Liver (tissue), 9 donors: ENCODE measurements around the gene TIMMDC1. TPM values are rescaled to one million over a fixed set of nuclear protein-coding genes. Genes with fewer than 3 reads are reported as not detected.

Experiments used
- DNase-seq: peaks from one replicate; pipeline ENCODE4 v3.0.0-alpha.2; 2017; ENCODE audit warnings: low spot score
- H3K27ac ChIP-seq, 2 donors: one replicate each; pipeline ENCODE4 v1.7.0; 2013; ENCODE audit warnings: inconsistent platforms in 2 of 2, low read length in 2 of 2, control low read depth in 1 of 2, low read depth in 1 of 2, mild to moderate bottlenecking in 1 of 2
- H3K27me3 ChIP-seq, 4 donors: one replicate each; pipeline versions ENCODE4 v1.6.1 to v1.7.0; 2013; ENCODE audit warnings: low read length in 3 of 4, inconsistent platforms in 1 of 4, mild to moderate bottlenecking in 1 of 4, moderate library complexity in 1 of 4; ENCODE audit not compliant: control insufficient read depth in 4 of 4, insufficient read depth in 4 of 4
- H3K36me3 ChIP-seq, 4 donors: one replicate each; pipeline versions ENCODE4 v1.6.1 to v1.7.0; 2013; ENCODE audit warnings: low read length in 3 of 4, mild to moderate bottlenecking in 3 of 4, low read depth in 1 of 4, moderate library complexity in 1 of 4; ENCODE audit not compliant: control insufficient read depth in 4 of 4, insufficient read depth in 3 of 4
- H3K4me1 ChIP-seq, 4 donors: one replicate each; pipeline versions ENCODE4 v1.6.1 to v1.7.0; 2013; ENCODE audit warnings: low read length in 3 of 4, mild to moderate bottlenecking in 3 of 4, moderate library complexity in 1 of 4; ENCODE audit not compliant: control insufficient read depth in 4 of 4, insufficient read depth in 4 of 4
- H3K4me3 ChIP-seq, 3 donors: one replicate each; pipeline versions ENCODE4 v1.6.1 to v1.7.0; 2013; ENCODE audit warnings: low read length in 3 of 3, control low read depth in 1 of 3, low read depth in 1 of 3, mild to moderate bottlenecking in 1 of 3
- H3K9ac ChIP-seq, 2 donors: one replicate each; pipeline ENCODE4 v1.7.0; 2013; ENCODE audit warnings: low read length in 2 of 2, mild to moderate bottlenecking in 2 of 2, moderate library complexity in 2 of 2, control low read depth in 1 of 2, low read depth in 1 of 2
- H3K9me3 ChIP-seq, 4 donors: one replicate each; pipeline versions ENCODE4 v1.6.1 to v1.7.0; 2013; ENCODE audit warnings: low read length in 3 of 4; ENCODE audit not compliant: control insufficient read depth in 4 of 4
- ATF3 ChIP-seq: IDR thresholded peaks from 2 replicates; pipeline ENCODE4 v1.6.1; 2016; ENCODE audit warnings: antibody characterized with exemption
- EGR1 ChIP-seq, 2 donors: IDR thresholded peaks; 2 replicates each; pipeline ENCODE4 v1.6.1; 2016 to 2018; ENCODE audit warnings: antibody characterized with exemption in 2 of 2, low read depth in 2 of 2
- FOXA1 ChIP-seq: IDR thresholded peaks from 2 replicates; pipeline ENCODE4 v1.6.1; 2016; ENCODE audit warnings: antibody characterized with exemption
- FOXA2 ChIP-seq: IDR thresholded peaks from 2 replicates; pipeline ENCODE4 v1.6.1; 2016; ENCODE audit warnings: antibody characterized with exemption
- GABPA ChIP-seq, 2 donors: IDR thresholded peaks in 1 of 2; conservative IDR thresholded peaks in 1 of 2; 2 replicates each; pipeline ENCODE4 v1.6.1; 2016; ENCODE audit warnings: antibody characterized with exemption in 2 of 2, mild to moderate bottlenecking in 1 of 2, moderate library complexity in 1 of 2
- HNF4G ChIP-seq: IDR thresholded peaks from 2 replicates; pipeline ENCODE4 v1.6.1; 2016; ENCODE audit warnings: antibody characterized with exemption
- JUND ChIP-seq, 2 donors: IDR thresholded peaks; 2 replicates each; pipeline ENCODE4 v1.6.1; 2016; ENCODE audit warnings: antibody characterized with exemption in 2 of 2
- MAX ChIP-seq: IDR thresholded peaks from 2 replicates; pipeline ENCODE4 v1.6.1; 2016; ENCODE audit warnings: antibody characterized with exemption
- NR2F2 ChIP-seq: IDR thresholded peaks from 2 replicates; pipeline ENCODE4 v1.6.1; 2016; ENCODE audit warnings: antibody characterized with exemption
- RAD21 ChIP-seq, 2 donors: IDR thresholded peaks; 2 replicates each; pipeline ENCODE4 v1.6.1; 2016; ENCODE audit warnings: antibody characterized with exemption in 2 of 2, mild to moderate bottlenecking in 2 of 2
- REST ChIP-seq: IDR thresholded peaks from 2 replicates; pipeline ENCODE4 v1.6.1; 2016; ENCODE audit warnings: antibody characterized with exemption, mild to moderate bottlenecking
- RXRA ChIP-seq, 2 donors: IDR thresholded peaks; 2 replicates each; pipeline ENCODE4 v1.6.1; 2017 to 2018; ENCODE audit warnings: antibody characterized with exemption in 2 of 2, mild to moderate bottlenecking in 1 of 2
- SP1 ChIP-seq: IDR thresholded peaks from 2 replicates; pipeline ENCODE4 v1.6.1; 2018; ENCODE audit warnings: antibody characterized with exemption, mild to moderate bottlenecking
- TAF1 ChIP-seq: conservative IDR thresholded peaks from 2 replicates; pipeline ENCODE4 v1.6.1; 2016; ENCODE audit warnings: antibody characterized with exemption, mild to moderate bottlenecking
- YY1 ChIP-seq: IDR thresholded peaks from 2 replicates; pipeline ENCODE4 v1.6.1; 2016; ENCODE audit warnings: antibody characterized with exemption, mild to moderate bottlenecking
- WGBS: extraction: QIAGEN DNeasy Blood & Tissue Kit; methylation state at CpG from one replicate; pipeline ENCODE4 v1.1.7; 2013; 5-methylcytosine and 5-hydroxymethylcytosine counted together
- polyA plus RNA-seq, 2 donors: library from polyadenylated mRNA; stranded (reverse) in 1 of 2; unstranded in 1 of 2; fragments of 200-250 nt in 1 of 2; fragments of >200 nt in 1 of 2; fragmentation: Nextera tagmentation in 1 of 2; extraction: Ambion mirVana in 1 of 2; gene quantifications; one replicate each; pipeline versions ENCODE4 v1.2.1 to v1.2.3, GENCODE V29; 2013 to 2015
- total RNA-seq, 2 donors: library from RNA; depleted of rRNA; stranded (reverse); fragments of >200 nt; gene quantifications; one replicate each; pipeline ENCODE4 v1.2.3, GENCODE V29; 2014
- TF ChIP-seq, protein P1 (sequence below): IDR thresholded peaks from 2 replicates; pipeline ENCODE4 v1.6.1; 2016; ENCODE audit warnings: antibody characterized with exemption
- TF ChIP-seq, protein P2 (sequence below): fragments of 150-350 bp; IDR thresholded peaks from 2 replicates; pipeline ENCODE4 v1.5.1; 2017; ENCODE audit warnings: improper control_type of control experiment, low read depth, low read length; ENCODE audit not compliant: missing input control
- donor health status: healthy.
- donor health status: healthy.
- donor health status: healthy.
- donor health status: healthy.
- donor health status: healthy.

TIMMDC1 gene
- total and polyA plus RNA-seq, 4 donors: 25.4 to 54.2 (median 33.2) TPM

GRCh38 chr3:119557877-119558269 is 59.5 kb downstream of the TIMMDC1 start:
- Histone ChIP-seq H3K27ac (no peak overlapping the region), H3K4me3 (no peak overlapping the region), H3K27me3 (no peaks in the 10 kb centered on the region), H3K9ac (no peak overlapping the region), H3K36me3 (no peaks in the 10 kb centered on the region), H3K9me3 (no peaks in the 10 kb centered on the region), H3K4me1 (peaks cover 0 to 1% (median 0%) of the 10 kb centered on the region in 4 donors)
- DNase-seq: no peak
- TF ChIP-seq HNF4G (no peak), EGR1 (IDR thresholded peaks at IDR 0.05; ENCODE audit: low read depth in 2 of 2) (no peak), YY1 (no peak), FOXA2 (no peak), JUND (IDR thresholded peaks at IDR 0.05) (no peak), ATF3 (no peak), NR2F2 (no peak), SP1 (no peak), MAX (no peak), FOXA1 (no peak), RXRA (IDR thresholded peaks at IDR 0.05) (no peak), TAF1 (no peak), RAD21 (IDR thresholded peaks at IDR 0.05) (no peak), GABPA (IDR thresholded peaks at IDR 0.05 in 1 of 2, conservative IDR thresholded peaks at IDR 0.05 in 1 of 2) (no peak), REST (no peak)
- TF ChIP-seq, protein P1, sequence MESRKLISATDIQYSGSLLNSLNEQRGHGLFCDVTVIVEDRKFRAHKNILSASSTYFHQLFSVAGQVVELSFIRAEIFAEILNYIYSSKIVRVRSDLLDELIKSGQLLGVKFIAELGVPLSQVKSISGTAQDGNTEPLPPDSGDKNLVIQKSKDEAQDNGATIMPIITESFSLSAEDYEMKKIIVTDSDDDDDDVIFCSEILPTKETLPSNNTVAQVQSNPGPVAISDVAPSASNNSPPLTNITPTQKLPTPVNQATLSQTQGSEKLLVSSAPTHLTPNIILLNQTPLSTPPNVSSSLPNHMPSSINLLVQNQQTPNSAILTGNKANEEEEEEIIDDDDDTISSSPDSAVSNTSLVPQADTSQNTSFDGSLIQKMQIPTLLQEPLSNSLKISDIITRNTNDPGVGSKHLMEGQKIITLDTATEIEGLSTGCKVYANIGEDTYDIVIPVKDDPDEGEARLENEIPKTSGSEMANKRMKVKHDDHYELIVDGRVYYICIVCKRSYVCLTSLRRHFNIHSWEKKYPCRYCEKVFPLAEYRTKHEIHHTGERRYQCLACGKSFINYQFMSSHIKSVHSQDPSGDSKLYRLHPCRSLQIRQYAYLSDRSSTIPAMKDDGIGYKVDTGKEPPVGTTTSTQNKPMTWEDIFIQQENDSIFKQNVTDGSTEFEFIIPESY: no peak
- TF ChIP-seq, protein P2, sequence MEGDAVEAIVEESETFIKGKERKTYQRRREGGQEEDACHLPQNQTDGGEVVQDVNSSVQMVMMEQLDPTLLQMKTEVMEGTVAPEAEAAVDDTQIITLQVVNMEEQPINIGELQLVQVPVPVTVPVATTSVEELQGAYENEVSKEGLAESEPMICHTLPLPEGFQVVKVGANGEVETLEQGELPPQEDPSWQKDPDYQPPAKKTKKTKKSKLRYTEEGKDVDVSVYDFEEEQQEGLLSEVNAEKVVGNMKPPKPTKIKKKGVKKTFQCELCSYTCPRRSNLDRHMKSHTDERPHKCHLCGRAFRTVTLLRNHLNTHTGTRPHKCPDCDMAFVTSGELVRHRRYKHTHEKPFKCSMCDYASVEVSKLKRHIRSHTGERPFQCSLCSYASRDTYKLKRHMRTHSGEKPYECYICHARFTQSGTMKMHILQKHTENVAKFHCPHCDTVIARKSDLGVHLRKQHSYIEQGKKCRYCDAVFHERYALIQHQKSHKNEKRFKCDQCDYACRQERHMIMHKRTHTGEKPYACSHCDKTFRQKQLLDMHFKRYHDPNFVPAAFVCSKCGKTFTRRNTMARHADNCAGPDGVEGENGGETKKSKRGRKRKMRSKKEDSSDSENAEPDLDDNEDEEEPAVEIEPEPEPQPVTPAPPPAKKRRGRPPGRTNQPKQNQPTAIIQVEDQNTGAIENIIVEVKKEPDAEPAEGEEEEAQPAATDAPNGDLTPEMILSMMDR: no peak
- WGBS: 80% methylated on average over 3 of the region's 3 CpGs
